Activated CD8-positive, alpha-beta T cell treated with anti-CD3 and anti-CD28 coated beads for 36 hours (primary cell): ENCODE results near the gene CHST11. TPM values are rescaled to one million over a fixed set of nuclear protein-coding genes. Genes with fewer than 3 reads are reported as not detected.

Source experiments
- ATAC-seq: fragments of 200-7000 bp; cut with Tn5 transposase; one replicate; pipeline ENCODE4 v1.10.0; 2021; ENCODE audit warnings: mild to moderate bottlenecking, moderate library complexity
- CTCF ChIA-PET: fragments of 350-600 bp; sonication (Branson Sonifier 250); formaldehyde crosslinking; loops from one replicate; lab custom pipeline; 2021; ENCODE audit warnings: antibody characterized with exemption; lab: Charles Lee
- POLR2A ChIA-PET: fragments of 350-600 bp; sonication (Branson Sonifier 250); formaldehyde crosslinking; loops from one replicate; lab custom pipeline; 2021; ENCODE audit warnings: antibody characterized with exemption; lab: Charles Lee
- DNase-seq: peaks from one replicate; pipeline ENCODE4 v3.0.0-alpha.2; 2020
- H3K27ac Mint-ChIP-seq: one replicate; pipeline ENCODE4 v1.8.0; 2021; ENCODE audit warnings: mild to moderate bottlenecking, mixed read lengths
- H3K27me3 Mint-ChIP-seq: one replicate; pipeline ENCODE4 v1.8.0; 2021; ENCODE audit warnings: mixed read lengths
- H3K36me3 Mint-ChIP-seq: one replicate; pipeline ENCODE4 v1.8.0; 2021; ENCODE audit warnings: low read depth, mixed read lengths
- H3K4me1 Mint-ChIP-seq: one replicate; pipeline ENCODE4 v1.8.0; 2021; ENCODE audit warnings: low read depth, mixed read lengths
- H3K4me3 Mint-ChIP-seq: one replicate; pipeline ENCODE4 v1.8.0; 2021; ENCODE audit warnings: mild to moderate bottlenecking, moderate library complexity, mixed read lengths
- H3K9me3 Mint-ChIP-seq: one replicate; pipeline ENCODE4 v1.8.0; 2021; ENCODE audit warnings: mixed read lengths
- intact Hi-C: fragments of 100-400 bp; cut with micrococcal nuclease; formaldehyde crosslinking; loops from one replicate; pipeline ENCODE4 v1.10.0; 2022
- total RNA-seq, 2 experiments: library from RNA; stranded (reverse); gene quantifications; one replicate each; pipeline ENCODE4 v1.2.3, GENCODE V29; 2021
- TF ChIP-seq, protein P1 (sequence below): fragments of 200-600 bp; IDR thresholded peaks from one replicate; pipeline ENCODE4 v1.8.0; 2022; ENCODE audit warnings: antibody characterized with exemption, mild to moderate bottlenecking

Gene CHST11
- total RNA-seq, 2 experiments from 2014 or later, result 30.9 to 33.9 TPM

- H3K27me3 Mint-ChIP-seq, result no peaks in the 10 kb centered on the region
- TF ChIP-seq, protein P1, sequence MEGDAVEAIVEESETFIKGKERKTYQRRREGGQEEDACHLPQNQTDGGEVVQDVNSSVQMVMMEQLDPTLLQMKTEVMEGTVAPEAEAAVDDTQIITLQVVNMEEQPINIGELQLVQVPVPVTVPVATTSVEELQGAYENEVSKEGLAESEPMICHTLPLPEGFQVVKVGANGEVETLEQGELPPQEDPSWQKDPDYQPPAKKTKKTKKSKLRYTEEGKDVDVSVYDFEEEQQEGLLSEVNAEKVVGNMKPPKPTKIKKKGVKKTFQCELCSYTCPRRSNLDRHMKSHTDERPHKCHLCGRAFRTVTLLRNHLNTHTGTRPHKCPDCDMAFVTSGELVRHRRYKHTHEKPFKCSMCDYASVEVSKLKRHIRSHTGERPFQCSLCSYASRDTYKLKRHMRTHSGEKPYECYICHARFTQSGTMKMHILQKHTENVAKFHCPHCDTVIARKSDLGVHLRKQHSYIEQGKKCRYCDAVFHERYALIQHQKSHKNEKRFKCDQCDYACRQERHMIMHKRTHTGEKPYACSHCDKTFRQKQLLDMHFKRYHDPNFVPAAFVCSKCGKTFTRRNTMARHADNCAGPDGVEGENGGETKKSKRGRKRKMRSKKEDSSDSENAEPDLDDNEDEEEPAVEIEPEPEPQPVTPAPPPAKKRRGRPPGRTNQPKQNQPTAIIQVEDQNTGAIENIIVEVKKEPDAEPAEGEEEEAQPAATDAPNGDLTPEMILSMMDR, result no peak
- no peak overlapping the region for H3K27ac Mint-ChIP-seq
- no peak for ATAC-seq
- CTCF ChIA-PET, result no interaction called here
- DNase-seq, result no peak
- H3K4me1 Mint-ChIP-seq, result peaks cover 46% of the 10 kb centered on the region
- intact Hi-C loops, result no loop called here
- H3K4me3 Mint-ChIP-seq, result no peak overlapping the region
- H3K36me3 Mint-ChIP-seq, result peaks cover 2% of the 10 kb centered on the region
- POLR2A ChIA-PET, result no interaction called here
- H3K9me3 Mint-ChIP-seq, result no peaks in the 10 kb centered on the region
Observed at GRCh38 chr12:104532636-104533035, 75.9 kb downstream of the CHST11 start.

GRCh38 chr12:104533134-104533533 lies 76.4 kb downstream of the CHST11 start:
- Mint-ChIP-seq H3K9me3 (no peaks in the 10 kb centered on the region), H3K36me3 (no peaks in the 10 kb centered on the region), H3K4me3 (no peak overlapping the region), H3K27me3 (no peaks in the 10 kb centered on the region), H3K4me1 (peaks cover 45% of the 10 kb centered on the region), H3K27ac (no peak overlapping the region)
- ATAC-seq (no peak), DNase-seq (no peak)
- TF ChIP-seq, protein P1, result no peak
- ChIA-PET POLR2A (no interaction called here), CTCF (no interaction called here)
- intact Hi-C loops, result no loop called here

GRCh38 chr12:104534162-104534856 lies 77.6 kb downstream of the CHST11 start:
- no peak overlapping the region for H3K27ac Mint-ChIP-seq
- no peaks in the 10 kb centered on the region for H3K9me3 Mint-ChIP-seq
- ATAC-seq, result no peak
- ChIA-PET POLR2A (no interaction called here), CTCF (interaction anchor here (2.4 kb wide), 1 partner anchor 152 kb away, joined by 13 read pairs; no protein-coding TSS in a partner anchor)
- H3K36me3 Mint-ChIP-seq, result peaks cover 3% of the 10 kb centered on the region
- H3K4me3 Mint-ChIP-seq, result no peak overlapping the region
- TF ChIP-seq, protein P1, result no peak
- no peaks in the 10 kb centered on the region for H3K27me3 Mint-ChIP-seq
- no peak for DNase-seq
- intact Hi-C loops, result no loop called here
- H3K4me1 Mint-ChIP-seq, result peaks cover 50% of the 10 kb centered on the region

- H3K27me3 Mint-ChIP-seq, result no peaks in the 10 kb centered on the region
- ATAC-seq (no peak), DNase-seq (no peak)
- TF ChIP-seq, protein P1, result no peak
- intact Hi-C loops, result no loop called here
- H3K4me3 Mint-ChIP-seq, result no peak overlapping the region
- POLR2A ChIA-PET, result no interaction called here
- no peak overlapping the region for H3K27ac Mint-ChIP-seq
- CTCF ChIA-PET, result interaction anchor here (2.4 kb wide), 1 partner anchor 153 kb away, joined by 13 read pairs; no protein-coding TSS in a partner anchor
- H3K36me3 Mint-ChIP-seq, result peaks cover 4% of the 10 kb centered on the region
- peaks cover 51% of the 10 kb centered on the region for H3K4me1 Mint-ChIP-seq
- no peaks in the 10 kb centered on the region for H3K9me3 Mint-ChIP-seq
Observed at GRCh38 chr12:104534857-104535248, 78.1 kb downstream of the CHST11 start.

- Mint-ChIP-seq H3K4me3 (no peak overlapping the region), H3K9me3 (no peaks in the 10 kb centered on the region), H3K4me1 (peaks cover 51% of the 10 kb centered on the region), H3K27me3 (no peaks in the 10 kb centered on the region), H3K36me3 (peaks cover 4% of the 10 kb centered on the region), H3K27ac (no peak overlapping the region)
- TF ChIP-seq, protein P1, result no peak
- intact Hi-C loops, result no loop called here
- ChIA-PET POLR2A (no interaction called here), CTCF (interaction anchor here (2.4 kb wide), 1 partner anchor 153 kb away, joined by 13 read pairs; no protein-coding TSS in a partner anchor)
- no peak for DNase-seq
- ATAC-seq, result no peak
Observed at GRCh38 chr12:104535369-104535768, 78.6 kb downstream of the CHST11 start.
